NCI-H128 (cell line): ENCODE measurements around the gene GSC2.

Experiments used
- DNase-seq: peaks from one replicate; lab custom pipeline; 2025; ENCODE audit not compliant: unreplicated experiment; lab: John Stamatoyannopoulos, UW

Gene GSC2, protein sequence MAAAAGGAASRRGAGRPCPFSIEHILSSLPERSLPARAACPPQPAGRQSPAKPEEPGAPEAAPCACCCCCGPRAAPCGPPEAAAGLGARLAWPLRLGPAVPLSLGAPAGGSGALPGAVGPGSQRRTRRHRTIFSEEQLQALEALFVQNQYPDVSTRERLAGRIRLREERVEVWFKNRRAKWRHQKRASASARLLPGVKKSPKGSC

DNA sequence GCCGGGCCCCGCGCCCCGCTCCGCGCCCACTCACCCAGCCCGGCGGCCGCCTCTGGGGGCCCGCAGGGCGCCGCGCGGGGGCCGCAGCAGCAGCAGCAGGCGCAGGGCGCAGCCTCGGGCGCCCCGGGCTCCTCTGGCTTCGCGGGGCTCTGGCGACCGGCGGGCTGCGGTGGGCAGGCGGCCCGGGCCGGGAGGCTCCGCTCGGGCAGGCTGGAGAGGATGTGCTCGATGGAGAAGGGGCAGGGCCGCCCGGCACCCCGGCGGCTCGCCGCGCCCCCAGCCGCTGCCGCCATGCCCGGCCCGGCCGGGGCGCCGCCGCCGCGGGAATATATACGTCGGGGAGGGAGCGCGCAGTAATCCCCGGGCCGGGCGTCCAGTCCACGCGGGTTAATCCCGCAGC, at the start of gene GSC2:
Gene GSC2 (minus strand): TSS at position 302 of the 400 bp plus-strand sequence. CDS start 9 bp downstream, at position 293.
- DNase-seq, result no peak

DNA sequence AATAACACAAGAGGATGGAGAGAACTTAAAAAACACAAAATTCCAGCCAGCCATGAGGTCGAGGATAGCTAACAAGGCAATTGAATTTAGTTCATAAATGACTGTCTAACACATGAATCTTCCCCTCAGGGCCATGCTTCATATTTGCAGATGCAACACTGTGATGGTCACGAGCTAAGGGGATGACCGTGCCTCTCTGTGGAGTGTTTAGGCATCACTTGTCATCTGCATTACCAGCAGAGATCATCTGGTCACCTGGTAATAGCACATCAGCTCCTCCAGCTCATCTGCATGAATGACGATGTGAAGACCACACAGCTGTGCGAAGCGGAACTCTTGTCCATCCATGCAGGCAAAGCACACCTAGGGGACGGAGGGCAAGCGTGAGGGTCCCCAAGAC, 49.4 kb upstream of the GSC2 start:
- no peak for DNase-seq

DNA sequence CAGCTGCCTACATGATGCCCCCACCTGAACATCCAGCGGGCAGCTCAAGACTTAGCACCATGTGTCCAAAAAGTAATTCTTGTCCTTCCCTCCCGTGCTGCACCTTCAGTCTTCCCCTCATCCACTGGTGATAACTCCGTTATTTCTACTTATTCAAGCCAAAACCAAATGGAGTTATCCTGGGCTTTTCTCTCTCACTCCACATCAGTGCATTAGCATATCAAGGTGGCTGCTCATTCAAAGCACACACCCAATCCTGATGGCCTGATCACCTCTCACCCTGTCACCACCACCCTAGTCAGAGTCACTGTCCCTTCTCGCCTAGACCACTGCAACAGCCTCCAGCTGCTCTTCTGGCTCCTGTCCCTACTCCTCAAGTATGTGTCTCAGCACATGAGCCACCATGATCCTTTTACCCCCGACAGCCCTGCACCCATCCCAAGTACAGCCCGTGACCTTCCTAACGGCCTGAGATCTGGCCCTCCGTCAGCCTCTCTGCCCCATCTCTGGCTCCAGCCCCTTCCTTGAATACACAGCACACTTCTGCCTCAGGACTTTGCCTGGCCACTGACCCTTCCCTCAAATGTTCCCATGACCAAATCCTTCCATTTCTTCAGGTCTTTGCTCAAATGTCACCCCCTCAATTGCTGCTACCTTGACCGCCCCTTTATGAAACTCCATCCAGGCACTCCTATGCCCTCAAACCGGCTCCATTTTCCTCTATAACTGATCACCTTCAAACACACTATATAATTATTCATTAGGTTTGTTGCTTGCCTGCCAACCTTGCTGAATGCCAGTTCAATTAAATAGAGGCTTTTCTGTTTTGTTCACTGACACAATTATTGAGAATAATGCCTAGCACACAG, 48.1 kb upstream of the GSC2 start:
- DNase-seq, result no peak

DNA sequence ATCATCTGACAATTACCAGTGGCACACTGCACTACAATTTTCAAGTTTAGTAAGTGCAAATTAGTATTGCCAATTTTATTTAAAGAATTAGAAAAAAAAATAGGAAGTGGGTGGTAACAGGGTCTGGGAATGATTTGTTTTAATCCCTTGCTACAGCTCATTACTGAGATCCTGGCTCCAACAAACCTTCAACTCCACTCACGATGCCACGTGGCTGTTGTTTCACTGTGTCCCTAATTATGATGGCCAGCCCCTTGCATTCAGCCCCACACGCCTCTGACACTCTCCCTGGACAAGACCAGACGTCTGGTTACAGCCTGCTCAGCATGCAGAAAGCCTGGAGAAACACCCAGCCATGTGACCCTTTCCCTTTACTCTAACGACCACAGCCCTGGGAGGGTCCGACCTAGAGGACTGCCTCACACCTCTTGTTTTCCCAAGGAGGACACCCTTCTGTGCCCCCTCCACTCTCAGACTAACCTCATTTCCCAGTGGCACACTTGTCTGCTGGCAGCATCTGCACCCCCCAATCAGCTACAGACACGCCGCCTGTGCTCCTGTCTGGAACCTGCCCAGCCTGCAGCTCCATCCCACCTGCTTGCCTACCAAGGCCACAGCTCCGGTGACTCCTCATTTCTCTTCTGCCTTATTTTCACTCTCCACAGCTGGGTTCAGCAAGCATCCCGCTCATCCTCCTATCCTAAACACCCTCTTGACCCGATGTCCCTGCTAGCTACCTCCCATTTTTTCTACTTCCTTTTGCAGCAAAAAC, 46.9 kb upstream of the GSC2 start:
- DNase-seq, result no peak

DNA sequence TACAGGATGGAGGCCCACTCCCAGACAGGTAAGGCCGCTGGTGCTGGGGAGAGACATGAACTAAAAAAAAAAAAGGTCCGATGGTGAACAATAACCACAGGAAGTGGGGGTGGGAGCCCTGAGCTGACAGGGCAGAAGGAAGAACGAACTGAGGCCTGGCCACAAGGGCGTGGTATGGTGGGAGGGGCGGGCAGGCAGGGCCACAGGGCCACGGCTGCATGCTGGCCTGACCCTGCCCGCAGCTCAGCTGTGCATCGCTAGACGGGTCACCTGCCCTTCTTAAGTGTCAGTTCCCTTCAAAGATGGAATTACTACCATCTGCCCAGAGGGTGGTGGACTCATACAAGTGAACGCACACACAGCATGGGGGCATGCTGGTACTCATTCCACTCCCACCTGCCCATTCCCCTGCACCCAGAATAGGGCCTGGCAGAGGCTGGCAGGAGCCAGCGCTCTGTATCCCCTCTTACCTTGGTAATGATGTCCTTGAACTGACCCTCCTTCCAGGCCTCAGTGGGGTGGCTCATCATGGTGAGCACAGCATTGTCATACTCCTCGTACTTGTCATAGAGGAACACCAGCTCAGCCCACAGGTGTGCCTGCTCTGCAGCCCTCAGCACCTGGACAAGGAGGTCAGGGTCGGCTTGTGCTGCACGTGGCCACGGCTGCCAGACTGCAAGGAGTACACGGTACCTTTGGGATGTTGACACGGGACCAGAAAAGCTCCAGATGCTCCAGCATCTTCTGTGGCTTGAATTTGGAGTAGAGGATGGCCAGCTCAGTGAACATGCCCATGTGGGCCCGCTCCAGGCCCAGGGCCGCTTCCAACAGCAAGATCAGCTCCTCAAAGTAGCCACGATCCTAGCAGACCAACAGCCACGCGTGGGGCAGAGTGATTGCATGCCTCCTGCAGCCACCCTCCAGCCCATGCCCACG, 46.0 kb upstream of the GSC2 start:
- no peak for DNase-seq

DNA sequence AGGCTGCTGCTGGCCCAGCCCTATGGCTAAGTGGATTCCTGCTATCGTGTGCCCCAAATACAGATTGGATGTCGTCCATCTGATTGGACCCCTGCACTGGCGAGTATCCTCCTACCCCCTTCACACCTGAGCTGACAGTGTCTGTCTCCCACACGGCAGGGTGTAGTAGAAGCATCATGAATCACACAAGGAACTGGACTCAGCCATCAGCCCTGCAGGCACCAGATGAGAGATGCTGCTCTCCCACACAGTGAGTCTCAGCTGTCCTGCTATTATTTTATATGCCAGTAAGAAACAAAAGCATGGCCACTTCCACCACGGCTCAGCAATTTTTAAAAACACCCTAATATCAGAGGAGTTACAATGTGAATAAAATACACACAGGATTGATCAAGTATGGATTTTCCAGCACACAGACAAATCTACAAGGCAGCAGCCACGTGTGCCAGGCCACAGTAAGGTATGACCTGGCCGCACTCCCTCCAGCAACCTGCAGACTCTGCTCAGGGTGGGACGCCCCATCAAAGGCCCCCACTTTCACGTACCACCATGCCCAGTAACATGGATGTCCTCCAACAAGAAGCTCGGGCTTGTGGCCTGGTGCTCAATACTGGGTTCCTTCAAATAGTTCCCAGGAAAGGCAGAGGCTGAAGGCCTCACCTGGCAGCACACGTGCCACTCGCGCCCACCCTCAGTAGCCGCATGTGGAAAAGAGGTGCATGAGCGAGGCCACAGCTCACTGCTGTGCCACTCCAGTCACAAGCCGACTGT, 44.9 kb upstream of the GSC2 start:
- DNase-seq, result no peak

DNA sequence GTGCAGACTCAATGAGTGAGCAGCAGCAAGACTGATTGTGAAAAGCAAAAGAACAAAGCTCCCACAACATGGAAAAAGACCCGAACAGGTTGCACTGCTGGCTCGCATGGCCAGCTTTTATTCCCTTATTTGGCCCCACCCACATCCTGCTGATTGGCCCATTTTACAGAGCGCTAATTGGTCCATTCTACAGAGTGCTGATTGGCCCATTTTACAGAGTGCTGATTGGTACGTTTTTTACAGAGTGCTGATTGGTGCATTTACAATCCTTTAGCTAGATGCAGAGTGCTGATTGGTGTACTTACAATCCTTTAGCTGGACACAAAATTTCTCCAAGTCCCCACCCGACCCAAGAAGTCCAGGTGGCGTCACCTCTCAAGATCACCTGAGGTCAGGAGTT, 43.8 kb upstream of the GSC2 start:
- DNase-seq, result no peak

DNA sequence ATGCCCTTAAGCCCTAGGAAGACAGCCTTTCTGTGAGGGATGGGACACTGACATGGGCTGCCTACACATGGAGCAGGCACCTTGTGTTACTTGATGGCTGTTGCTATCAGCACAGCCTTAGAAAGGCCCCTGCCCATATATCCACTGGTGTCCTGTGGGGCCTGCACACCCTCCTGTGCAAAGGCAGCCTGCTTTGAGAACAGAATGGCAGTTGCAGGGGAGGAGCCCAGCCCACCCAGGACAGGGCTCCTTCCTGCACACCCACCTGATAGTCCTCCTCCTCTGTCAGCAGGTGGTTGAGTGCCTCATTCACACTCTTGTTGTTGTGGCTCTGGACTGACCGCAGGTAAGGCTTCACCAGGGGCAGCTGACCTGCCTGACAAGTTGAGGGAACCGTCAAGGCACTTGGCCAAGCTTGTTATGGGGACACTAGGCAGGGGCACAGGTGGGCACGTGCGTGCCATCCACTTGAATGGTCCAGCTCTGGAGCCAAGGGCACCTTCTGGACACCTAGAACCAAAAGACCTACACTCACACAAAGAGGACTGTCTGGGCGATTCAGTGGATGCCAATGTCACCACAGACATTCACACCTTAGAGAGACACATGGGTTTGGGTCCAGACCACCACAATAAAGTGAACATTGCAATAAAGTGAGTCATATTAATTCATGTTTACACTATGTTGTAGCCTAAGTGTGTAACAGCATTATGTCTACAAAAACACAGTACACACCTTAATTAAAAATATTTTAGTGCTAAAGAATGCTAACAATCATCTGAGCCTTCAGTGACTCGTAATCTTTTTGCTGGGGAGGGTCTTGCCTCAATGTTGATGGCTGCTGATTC, 37.8 kb upstream of the GSC2 start:
- no peak for DNase-seq

DNA sequence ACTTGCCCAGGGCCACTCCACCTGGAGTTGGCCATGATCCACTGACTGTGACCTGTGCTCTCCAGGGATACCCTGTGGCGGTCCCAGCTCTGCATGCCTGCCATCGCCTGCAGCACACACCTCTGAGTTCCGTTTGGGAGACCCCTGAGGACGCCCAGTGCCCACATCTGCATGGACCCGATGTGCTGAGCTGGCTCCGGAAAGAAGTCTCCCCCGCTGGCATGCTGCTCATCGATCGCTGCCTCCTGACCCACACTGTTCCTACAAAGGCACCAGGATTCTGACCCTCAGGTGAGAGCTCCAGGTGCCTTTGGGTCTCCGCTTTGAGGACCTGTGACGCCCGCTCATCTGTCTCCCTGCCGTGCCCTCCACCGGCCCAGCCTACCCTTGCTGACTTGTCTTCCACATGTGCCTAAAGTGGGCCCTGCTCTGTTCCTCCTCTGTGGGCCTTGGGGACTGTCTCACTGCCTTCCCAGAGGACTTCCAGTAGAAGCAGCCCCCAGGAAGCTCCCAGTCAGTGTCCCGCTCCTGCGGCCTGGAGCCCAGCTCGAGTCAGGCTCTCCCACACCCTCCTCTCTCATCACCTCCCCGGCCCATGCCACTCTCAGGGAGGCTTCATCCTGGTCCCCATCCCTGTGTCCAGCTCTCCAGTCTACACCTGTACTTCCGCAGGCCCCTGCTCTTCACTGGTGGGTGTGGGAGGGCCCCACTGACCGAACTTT, 34.3 kb upstream of the GSC2 start:
- no peak for DNase-seq

DNA sequence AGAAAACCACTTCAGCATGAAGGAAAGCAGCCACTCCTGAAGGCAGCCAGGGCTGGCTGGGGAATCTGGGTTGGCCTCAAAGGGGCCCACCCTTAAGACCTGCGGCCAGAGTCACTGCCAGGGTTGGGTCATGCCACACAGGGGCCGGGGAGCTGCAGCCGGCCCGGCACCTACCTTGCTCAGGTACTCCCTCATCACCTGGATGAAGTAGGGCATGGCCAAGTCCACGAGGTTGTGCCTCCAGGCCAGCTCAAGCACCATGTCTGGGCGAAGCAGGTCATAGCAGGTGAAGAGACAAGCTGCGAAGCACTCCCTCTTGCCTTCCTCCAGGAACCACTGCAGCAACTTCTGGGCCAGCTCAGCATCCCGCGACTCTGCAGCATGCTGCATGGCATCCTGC, 33.1 kb upstream of the GSC2 start:
- no peak for DNase-seq

DNA sequence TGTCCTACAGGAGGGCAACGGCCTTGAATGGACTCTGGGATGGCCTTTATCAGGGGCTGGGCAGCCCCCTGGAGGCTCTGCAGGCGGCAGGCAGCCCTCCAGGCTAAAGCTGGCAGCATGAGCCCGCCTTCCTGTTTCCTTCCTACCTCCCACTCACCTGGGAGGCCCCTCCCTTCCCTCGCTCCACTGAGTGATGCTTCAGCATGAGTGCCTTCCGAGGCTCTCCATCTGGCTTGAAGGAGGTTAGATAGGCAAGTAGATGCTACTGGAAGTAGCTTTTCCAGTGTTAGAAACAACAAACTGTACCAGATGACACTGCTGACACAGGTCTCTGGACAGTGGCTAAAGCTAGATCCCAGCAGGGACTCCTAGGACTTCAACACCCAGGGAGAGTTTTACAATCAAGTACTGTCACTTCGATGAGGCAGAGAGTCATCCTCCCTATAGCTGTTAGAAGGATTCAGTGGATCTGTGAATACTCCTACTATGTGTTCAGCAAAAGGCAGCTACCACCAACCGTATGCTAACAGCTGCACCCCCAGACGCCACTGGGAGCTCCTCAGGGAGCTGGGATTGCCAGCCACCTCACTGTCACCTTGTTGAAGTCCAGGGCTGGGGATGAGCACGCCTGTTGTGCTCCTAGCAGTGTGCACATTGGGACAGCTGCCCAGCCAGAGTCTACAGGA, 32.5 kb upstream of the GSC2 start:
- DNase-seq, result no peak

DNA sequence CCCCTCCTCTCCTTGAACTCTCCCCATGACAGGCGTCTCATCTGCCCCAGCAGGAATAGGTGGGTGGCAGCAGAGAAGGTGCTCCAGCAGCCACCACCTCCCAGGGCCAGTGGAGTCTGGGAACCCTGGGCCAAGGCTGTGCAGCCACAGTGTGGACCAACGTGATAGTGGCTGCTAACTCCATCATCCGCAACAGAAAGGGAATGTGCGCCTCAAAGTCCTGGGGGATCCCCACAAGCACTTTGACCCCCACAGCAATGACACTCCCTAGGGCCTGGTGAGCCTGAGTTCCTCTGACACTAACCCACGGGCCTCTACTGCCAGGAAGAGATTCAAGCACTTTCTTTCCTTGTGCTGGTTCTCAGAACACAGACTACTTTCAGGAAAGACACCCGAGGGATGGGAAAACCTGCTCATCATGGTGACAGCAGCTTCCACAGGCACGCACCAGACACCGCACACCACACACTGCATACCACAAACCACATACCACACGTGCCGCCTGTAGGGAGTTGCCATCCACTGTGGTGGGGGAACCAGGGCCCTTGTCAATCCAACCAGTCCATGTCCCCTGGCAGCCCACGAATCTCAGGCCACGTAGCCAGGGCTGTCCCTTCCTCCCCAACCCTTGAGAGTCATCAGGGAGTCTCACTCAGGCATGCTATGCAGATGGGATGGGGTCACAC, 31.8 kb upstream of the GSC2 start:
- DNase-seq, result no peak

DNA sequence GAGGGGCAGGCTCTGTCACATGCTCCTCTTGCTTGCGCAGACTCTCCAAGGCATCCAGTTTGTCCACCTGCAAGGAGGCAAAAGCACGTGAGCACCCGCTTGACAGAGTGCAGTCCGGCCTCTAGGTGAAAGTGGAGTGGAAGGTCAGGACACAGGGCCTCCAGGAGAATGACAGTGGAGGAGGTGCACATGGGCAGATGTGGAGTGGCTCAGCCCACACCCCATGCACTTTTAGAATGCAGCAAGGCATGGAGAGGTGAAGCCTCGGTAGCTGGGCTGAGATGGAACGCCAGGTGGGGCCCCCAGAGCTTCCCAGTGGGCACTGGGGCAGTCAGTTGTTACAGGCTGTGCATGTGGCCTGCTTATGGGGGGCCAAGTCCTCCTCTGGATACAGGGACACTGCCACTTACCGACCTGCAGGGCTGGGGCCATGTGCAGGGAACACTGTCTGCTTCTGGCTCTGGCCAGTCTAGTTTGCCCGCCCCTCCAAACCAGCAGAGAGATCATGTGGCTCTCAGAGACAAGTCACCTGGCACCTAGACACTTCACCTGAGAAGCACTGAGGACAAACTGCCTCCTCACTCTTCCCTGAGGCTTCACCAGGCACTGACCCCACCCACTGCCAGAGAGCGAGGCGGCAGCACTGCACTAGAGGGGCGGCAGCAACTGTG, 30.8 kb upstream of the GSC2 start:
- no peak for DNase-seq

DNA sequence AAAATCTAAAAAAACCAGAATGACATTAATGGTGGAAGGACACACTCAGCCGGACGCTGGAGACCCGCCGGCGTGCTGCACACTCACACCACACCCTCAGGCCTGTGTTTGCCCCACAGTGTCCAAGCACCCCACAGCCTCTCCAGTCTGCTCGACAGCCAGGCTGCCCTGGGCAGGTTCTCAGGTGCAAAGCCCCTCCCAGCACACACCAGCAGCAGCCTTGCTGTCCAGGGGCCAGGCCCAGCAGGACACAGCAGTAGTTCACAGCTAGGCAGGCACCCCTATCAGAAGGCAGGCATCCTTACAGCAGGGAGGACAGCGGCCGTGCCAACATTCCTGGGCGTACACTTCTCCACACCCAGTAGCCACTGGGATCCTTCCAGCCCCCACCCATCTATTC, 30.1 kb upstream of the GSC2 start:
- no peak for DNase-seq

DNA sequence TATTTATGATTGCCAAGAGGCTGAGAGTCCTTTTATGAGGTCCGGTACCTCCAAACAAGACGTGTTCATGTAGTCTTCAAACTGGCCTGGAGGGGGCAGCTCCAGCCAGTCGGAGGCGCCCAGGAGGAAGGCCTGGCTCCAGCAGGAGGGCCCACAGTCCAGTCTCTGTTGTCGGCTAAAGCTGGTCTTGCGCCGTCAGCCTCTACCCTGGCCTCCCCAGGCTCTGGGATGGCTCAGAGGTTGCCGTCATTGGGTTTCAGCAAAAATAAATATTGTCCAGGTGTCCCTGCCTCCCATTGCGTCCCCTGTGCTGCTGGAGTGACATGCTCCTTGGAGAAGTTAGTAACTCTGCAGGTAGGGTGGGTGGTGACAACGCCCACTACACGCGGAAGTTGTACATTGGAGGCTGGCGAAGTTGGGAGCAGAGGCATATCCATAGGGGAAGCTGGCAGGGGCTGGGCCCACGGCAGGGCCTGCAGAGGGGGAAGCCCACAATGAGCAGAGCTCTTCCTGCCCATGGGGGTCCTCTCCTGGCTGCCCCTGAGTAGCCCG, 29.5 kb upstream of the GSC2 start:
- DNase-seq, result no peak

DNA sequence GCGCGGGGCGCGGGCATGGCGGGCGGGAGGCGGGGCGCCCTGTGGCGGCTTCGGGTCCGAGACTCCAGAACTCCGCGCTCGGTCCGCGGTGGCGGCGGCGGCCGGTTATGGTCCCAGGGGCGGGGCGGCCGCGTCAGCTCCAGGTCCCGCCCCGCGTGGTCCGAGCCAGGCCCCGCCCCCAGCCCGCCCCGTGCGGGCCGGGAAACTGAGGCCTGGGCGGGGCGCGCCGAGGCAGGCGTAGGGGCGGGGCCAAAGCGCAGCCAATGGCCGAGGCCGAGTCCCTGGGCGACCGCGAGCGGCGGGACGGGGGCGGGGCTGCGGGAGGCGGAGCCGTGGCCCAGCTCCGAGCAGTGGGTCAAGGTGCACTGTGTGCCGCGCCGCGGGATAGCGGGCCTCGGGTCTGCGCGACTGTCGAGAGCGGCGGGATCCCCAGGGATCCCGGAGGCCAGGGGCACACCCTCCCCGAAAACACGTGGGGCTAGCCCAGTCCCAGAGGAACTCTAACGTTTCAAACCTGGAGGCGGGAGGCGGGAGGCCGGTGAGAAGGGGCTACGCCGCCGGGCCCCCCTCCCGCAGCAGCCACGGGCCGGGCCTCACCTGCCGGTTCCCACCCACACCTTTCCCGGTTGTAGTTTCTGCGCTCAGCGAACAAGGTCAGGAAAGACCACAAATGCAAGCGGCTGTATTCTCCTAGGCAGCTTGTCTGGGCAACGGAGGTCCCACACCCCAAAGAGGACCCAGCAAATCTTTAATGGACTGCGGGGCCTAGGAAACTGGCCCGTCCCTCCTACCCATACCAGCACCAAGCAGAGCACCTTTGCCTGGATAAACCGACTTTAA, 28.8 kb upstream of the GSC2 start, which contains the start of gene SLC25A1:
Gene SLC25A1 (minus strand): TSS at position 80 of the 840 bp plus-strand sequence. CDS start 63 bp downstream, at position 17.
- DNase-seq, result peak; percentile 40
